Panc1 (cell line): ENCODE results near the gene SENP1. TPM values are rescaled to one million over a fixed set of nuclear protein-coding genes. Genes with fewer than 3 reads are reported as not detected.

Source experiments
- ATAC-seq: fragments of 200-7000 bp; cut with Tn5 transposase; 2 replicates; pipeline ENCODE4 v1.9.1; 2020; ENCODE audit warnings: mild to moderate bottlenecking, moderate library complexity
- BruUV-seq: library from RNA; stranded (reverse); fragments of 400-500 nt; replicated peaks from 2 replicates; lab custom pipeline; 2021; lab: Mats Ljungman, UMichigan
- CTCF ChIA-PET: fragments of 300-600 bp; sonication (Branson Sonifier 250); formaldehyde crosslinking; loops from one replicate; lab custom pipeline; 2022; ENCODE audit warnings: antibody characterized with exemption; lab: Charles Lee
- POLR2A ChIA-PET: fragments of 300-600 bp; sonication (Branson Sonifier 250); formaldehyde crosslinking; loops from one replicate; lab custom pipeline; 2022; ENCODE audit warnings: antibody characterized with exemption; lab: Charles Lee
- DNase-seq: peaks from one replicate; pipeline ENCODE4 v3.0.0-alpha.2; 2010; ENCODE audit warnings: low read depth, low spot score
- H3K27ac ChIP-seq: 2 replicates; pipeline ENCODE4 v1.5.1; 2011; ENCODE audit warnings: mild to moderate bottlenecking, low read length, inconsistent platforms
- H3K27me3 ChIP-seq: fragments of 200-500 bp; sonication (Bioruptor generic); 2 replicates; pipeline ENCODE4 v1.6.0; 2014; ENCODE audit warnings: low read length, inconsistent platforms; ENCODE audit not compliant: control insufficient read depth, insufficient read depth
- H3K36me3 ChIP-seq: fragments of 200-500 bp; sonication (Bioruptor generic); 2 replicates; pipeline ENCODE4 v1.5.1; 2014; ENCODE audit warnings: inconsistent platforms, mild to moderate bottlenecking, low read length, moderate library complexity; ENCODE audit not compliant: control insufficient read depth, insufficient read depth
- H3K4me1 ChIP-seq: 2 replicates; pipeline ENCODE4 v1.5.1; 2011; ENCODE audit warnings: inconsistent platforms, mild to moderate bottlenecking, low read length, moderate library complexity; ENCODE audit not compliant: control insufficient read depth, insufficient read depth
- H3K4me3 ChIP-seq, 2 experiments: 2 replicates each; pipeline ENCODE4 v1.5.1; 2011 to 2012; ENCODE audit warnings: low read depth in 2 of 2, low read length in 2 of 2, mild to moderate bottlenecking in 2 of 2, inconsistent platforms in 1 of 2, moderate library complexity in 1 of 2
- H3K9me3 ChIP-seq: fragments of 200-500 bp; sonication (Bioruptor generic); 2 replicates; pipeline ENCODE4 v1.5.1; 2014; ENCODE audit warnings: low read depth, mild to moderate bottlenecking, inconsistent platforms, low read length, moderate library complexity; ENCODE audit not compliant: control insufficient read depth, insufficient read depth
- CTCF ChIP-seq: fragments of 450-650 bp; IDR thresholded peaks from 2 replicates; pipeline ENCODE4 v1.5.1; 2017; ENCODE audit warnings: mild to moderate bottlenecking
- POLR2AphosphoS5 ChIP-seq: IDR thresholded peaks from 2 replicates; pipeline ENCODE4 v1.6.1; 2012; ENCODE audit warnings: mild to moderate bottlenecking, low read depth, low read length, moderate library complexity
- SIN3A ChIP-seq: IDR thresholded peaks from 2 replicates; pipeline ENCODE4 v1.6.1; 2012; ENCODE audit warnings: low read depth, mild to moderate bottlenecking, low read length, moderate library complexity, borderline replicate concordance; ENCODE audit not compliant: insufficient read depth
- TCF7L2 ChIP-seq: IDR thresholded peaks from 2 replicates; pipeline ENCODE4 v1.6.1; 2011; ENCODE audit warnings: mild to moderate bottlenecking, low read depth, low read length, inconsistent platforms
- in situ Hi-C: cut with HindIII; loops from 2 replicates; pipeline ENCODE4 v1.10.0; 2016; ENCODE audit warnings: low sequenced_read_pairs, low pct_unique_long_range_greater_than_20kb
- intact Hi-C: fragments of 100-400 bp; cut with micrococcal nuclease; formaldehyde crosslinking; loops from one replicate; pipeline ENCODE4 v1.10.0; 2022; ENCODE audit not compliant: unreplicated experiment
- total RNA-seq: library from RNA; stranded (reverse); gene quantifications from one replicate; pipeline ENCODE4 v1.2.1, GENCODE V29; 2021; ENCODE audit not compliant: unreplicated experiment
- TF ChIP-seq, protein P1 (sequence below), 2 experiments: IDR thresholded peaks; 2 replicates each; pipeline ENCODE4 v1.6.1; 2011 to 2012; ENCODE audit warnings: low read depth in 2 of 2, control low read depth in 1 of 2, low read length in 1 of 2, mild to moderate bottlenecking in 1 of 2, moderate library complexity in 1 of 2; ENCODE audit not compliant: insufficient read depth in 1 of 2

Gene SENP1
- total RNA-seq, 1 experiment from 2014 or later: 35.2 TPM

DNA sequence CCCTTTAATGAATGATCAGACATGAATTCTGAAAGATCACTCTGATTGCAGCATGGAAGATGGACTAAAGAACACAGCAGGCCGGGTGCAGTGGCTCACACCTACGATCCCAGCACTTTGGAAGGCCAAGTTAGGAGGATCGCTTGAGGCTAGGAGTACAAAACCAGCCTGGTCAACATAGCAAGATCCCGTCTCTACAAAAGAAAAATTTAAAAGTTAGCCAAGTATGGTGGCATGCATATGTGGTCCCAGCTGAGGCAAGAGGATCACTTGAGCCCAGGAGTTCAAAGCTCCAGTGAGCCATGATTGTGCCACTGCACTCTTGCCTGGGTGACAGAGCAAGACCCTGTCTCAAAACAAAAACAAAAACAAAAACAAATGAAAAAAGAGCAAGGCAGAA lies 35.1 kb downstream of the SENP1 start:
- TF ChIP-seq POLR2AphosphoS5: no peak
- no peak for TF ChIP-seq CTCF
- no peak for TF ChIP-seq TCF7L2
- TF ChIP-seq, protein P1, sequence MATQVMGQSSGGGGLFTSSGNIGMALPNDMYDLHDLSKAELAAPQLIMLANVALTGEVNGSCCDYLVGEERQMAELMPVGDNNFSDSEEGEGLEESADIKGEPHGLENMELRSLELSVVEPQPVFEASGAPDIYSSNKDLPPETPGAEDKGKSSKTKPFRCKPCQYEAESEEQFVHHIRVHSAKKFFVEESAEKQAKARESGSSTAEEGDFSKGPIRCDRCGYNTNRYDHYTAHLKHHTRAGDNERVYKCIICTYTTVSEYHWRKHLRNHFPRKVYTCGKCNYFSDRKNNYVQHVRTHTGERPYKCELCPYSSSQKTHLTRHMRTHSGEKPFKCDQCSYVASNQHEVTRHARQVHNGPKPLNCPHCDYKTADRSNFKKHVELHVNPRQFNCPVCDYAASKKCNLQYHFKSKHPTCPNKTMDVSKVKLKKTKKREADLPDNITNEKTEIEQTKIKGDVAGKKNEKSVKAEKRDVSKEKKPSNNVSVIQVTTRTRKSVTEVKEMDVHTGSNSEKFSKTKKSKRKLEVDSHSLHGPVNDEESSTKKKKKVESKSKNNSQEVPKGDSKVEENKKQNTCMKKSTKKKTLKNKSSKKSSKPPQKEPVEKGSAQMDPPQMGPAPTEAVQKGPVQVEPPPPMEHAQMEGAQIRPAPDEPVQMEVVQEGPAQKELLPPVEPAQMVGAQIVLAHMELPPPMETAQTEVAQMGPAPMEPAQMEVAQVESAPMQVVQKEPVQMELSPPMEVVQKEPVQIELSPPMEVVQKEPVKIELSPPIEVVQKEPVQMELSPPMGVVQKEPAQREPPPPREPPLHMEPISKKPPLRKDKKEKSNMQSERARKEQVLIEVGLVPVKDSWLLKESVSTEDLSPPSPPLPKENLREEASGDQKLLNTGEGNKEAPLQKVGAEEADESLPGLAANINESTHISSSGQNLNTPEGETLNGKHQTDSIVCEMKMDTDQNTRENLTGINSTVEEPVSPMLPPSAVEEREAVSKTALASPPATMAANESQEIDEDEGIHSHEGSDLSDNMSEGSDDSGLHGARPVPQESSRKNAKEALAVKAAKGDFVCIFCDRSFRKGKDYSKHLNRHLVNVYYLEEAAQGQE (IDR thresholded peaks at IDR 0.05; ENCODE audit: insufficient read depth in 1 of 2, low read depth in 2 of 2, low read length in 1 of 2): no peak
- no peak for TF ChIP-seq SIN3A
- ChIA-PET CTCF (interaction anchor here (0.7 kb wide), 1 partner anchor 473 kb away, joined by 3 read pairs; no protein-coding TSS in a partner anchor), POLR2A (no interaction called here)
- Histone ChIP-seq H3K36me3 (peaks cover 30% of the 10 kb centered on the region), H3K27ac (no peak overlapping the region), H3K27me3 (no peaks in the 10 kb centered on the region), H3K9me3 (no peaks in the 10 kb centered on the region), H3K4me1 (no peaks in the 10 kb centered on the region), H3K4me3 (no peak overlapping the region)
- in situ Hi-C loops: no loop called here
- no peak for DNase-seq
- intact Hi-C loops: no loop called here
- no peak for ATAC-seq
- no TSS peak for BruUV-seq

DNA sequence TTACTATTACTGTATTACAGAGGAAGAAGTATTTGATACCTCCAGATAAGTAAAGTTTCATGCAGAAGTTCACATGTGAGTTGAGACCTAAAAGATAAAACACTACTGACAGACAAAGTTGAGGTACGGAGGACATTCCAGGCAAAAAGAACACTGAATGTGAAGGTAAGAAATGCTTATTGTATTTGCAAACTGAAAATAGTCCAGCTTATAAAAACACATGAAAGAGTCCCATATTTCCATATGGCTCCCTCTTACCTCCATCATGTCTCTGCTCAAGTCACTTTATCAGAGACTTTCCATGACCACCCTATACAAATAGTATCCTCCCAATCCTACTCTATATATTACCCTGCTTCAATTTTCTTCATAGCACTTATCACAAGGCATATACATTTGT lies 35.8 kb downstream of the SENP1 start:
- Histone ChIP-seq H3K4me3 (no peak overlapping the region), H3K36me3 (peaks cover 37% of the 10 kb centered on the region), H3K4me1 (no peaks in the 10 kb centered on the region), H3K27ac (no peak overlapping the region), H3K9me3 (no peaks in the 10 kb centered on the region), H3K27me3 (no peaks in the 10 kb centered on the region)
- DNase-seq (no peak), ATAC-seq (no peak)
- CTCF ChIA-PET: no interaction called here
- intact Hi-C loops (no loop called here), in situ Hi-C loops (no loop called here)
- POLR2A ChIA-PET: no interaction called here
- TF ChIP-seq SIN3A (no peak), TCF7L2 (no peak), CTCF (no peak), POLR2AphosphoS5 (no peak)
- TF ChIP-seq, protein P1 (IDR thresholded peaks at IDR 0.05; ENCODE audit: insufficient read depth in 1 of 2, low read depth in 2 of 2, low read length in 1 of 2): no peak
- no TSS peak for BruUV-seq
